Colonic mucosa (tissue), 4 donors: ENCODE measurements around the gene ST8SIA6. TPM values are rescaled to one million over a fixed set of nuclear protein-coding genes. Genes with fewer than 3 reads are reported as not detected.

Experiments
- DNase-seq: peaks from one replicate; pipeline ENCODE4 v3.0.0-alpha.2; 2020
- H3K27ac ChIP-seq: fragments of 200-600 bp; one replicate; pipeline ENCODE4 v1.8.0; 2021
- H3K27me3 ChIP-seq: fragments of 200-600 bp; one replicate; pipeline ENCODE4 v1.8.0; 2021
- H3K36me3 ChIP-seq: fragments of 200-600 bp; one replicate; pipeline ENCODE4 v1.8.0; 2021
- H3K4me1 ChIP-seq: fragments of 200-600 bp; one replicate; pipeline ENCODE4 v1.8.0; 2021; ENCODE audit warnings: mild to moderate bottlenecking
- H3K4me3 ChIP-seq: fragments of 200-600 bp; one replicate; pipeline ENCODE4 v1.8.0; 2021
- H3K9ac ChIP-seq, 2 donors: one replicate each; pipeline ENCODE4 v1.7.0; 2013; ENCODE audit warnings: control low read depth in 2 of 2, low read depth in 2 of 2, low read length in 2 of 2
- H3K9me3 ChIP-seq: fragments of 200-600 bp; one replicate; pipeline ENCODE4 v1.8.0; 2021
- CTCF ChIP-seq: fragments of 200-600 bp; IDR thresholded peaks from one replicate; pipeline ENCODE4 v1.8.0; 2022; ENCODE audit warnings: antibody characterized with exemption, mild to moderate bottlenecking
- intact Hi-C: fragments of 100-400 bp; cut with DNase I; formaldehyde crosslinking; loops from one replicate; pipeline ENCODE4 v1.14.1; 2022
- total RNA-seq, 2 donors: library from RNA; stranded (reverse); fragmentation: NEBNext Ultra II Directional in 1 of 2; extraction: Animal tissue kit (Norgen Biotek cat#: 25700) in 1 of 2; gene quantifications; one replicate each; pipeline ENCODE4 v1.2.1, GENCODE V29; 2021
- donor health status: healthy.
- donor health status: DM: no; HTN: no; CAD: no.
- donor health status: DM: no; HTN: no; CAD: no.

The ST8SIA6 gene
- total RNA-seq, 2 donors from 2014 or later: 0.94 to 3.5 TPM

- no peak overlapping the region for H3K4me3 ChIP-seq
- intact Hi-C loops: no loop called here
- no peak for DNase-seq
- H3K9me3 ChIP-seq: no peaks in the 10 kb centered on the region
- TF ChIP-seq CTCF: no peak
- no peak overlapping the region for H3K27ac ChIP-seq
- H3K27me3 ChIP-seq: no peaks in the 10 kb centered on the region
- H3K36me3 ChIP-seq: no peaks in the 10 kb centered on the region
- H3K4me1 ChIP-seq: no peaks in the 10 kb centered on the region
- no peak overlapping the region for H3K9ac ChIP-seq
Observed at GRCh38 chr10:17435953-17436352, 18.4 kb downstream of the ST8SIA6 start.

- TF ChIP-seq CTCF: no peak
- H3K4me1 ChIP-seq: no peaks in the 10 kb centered on the region
- no peak for DNase-seq
- H3K36me3 ChIP-seq: no peaks in the 10 kb centered on the region
- intact Hi-C loops: no loop called here
- no peak overlapping the region for H3K4me3 ChIP-seq
- H3K9me3 ChIP-seq: no peaks in the 10 kb centered on the region
- no peaks in the 10 kb centered on the region for H3K27me3 ChIP-seq
- H3K27ac ChIP-seq: no peak overlapping the region
- no peak overlapping the region for H3K9ac ChIP-seq
Observed at GRCh38 chr10:17435187-17435586, 19.2 kb downstream of the ST8SIA6 start.

- no peaks in the 10 kb centered on the region for H3K9me3 ChIP-seq
Observed at GRCh38 chr10:17432723-17433122, 21.7 kb downstream of the ST8SIA6 start.

GRCh38 chr10:17431871-17432311, 22.5 kb downstream of the ST8SIA6 start:
- DNase-seq: no peak
- Histone ChIP-seq H3K27me3 (no peaks in the 10 kb centered on the region), H3K4me3 (no peak overlapping the region), H3K9me3 (no peaks in the 10 kb centered on the region), H3K9ac (no peak overlapping the region), H3K27ac (no peak overlapping the region), H3K4me1 (no peaks in the 10 kb centered on the region), H3K36me3 (no peaks in the 10 kb centered on the region)
- TF ChIP-seq CTCF: no peak
- intact Hi-C loops: loop anchor here (5.0 kb wide), 1 partner anchor 595 kb away; no protein-coding TSS in a partner anchor

More at GRCh38 chr10:17432723-17433122, 21.7 kb downstream of the ST8SIA6 start:
- Histone ChIP-seq H3K36me3 (no peaks in the 10 kb centered on the region), H3K4me1 (no peaks in the 10 kb centered on the region), H3K9ac (no peak overlapping the region), H3K27me3 (no peaks in the 10 kb centered on the region), H3K27ac (no peak overlapping the region), H3K4me3 (no peak overlapping the region)
- DNase-seq: no peak
- intact Hi-C loops: loop anchor here (5.0 kb wide), 1 partner anchor 595 kb away; no protein-coding TSS in a partner anchor
- TF ChIP-seq CTCF: no peak

GRCh38 chr10:17430647-17431355, 23.6 kb downstream of the ST8SIA6 start:
- Histone ChIP-seq H3K27ac (no peak overlapping the region), H3K27me3 (no peaks in the 10 kb centered on the region), H3K36me3 (no peaks in the 10 kb centered on the region), H3K4me3 (no peak overlapping the region), H3K4me1 (no peaks in the 10 kb centered on the region), H3K9me3 (no peaks in the 10 kb centered on the region), H3K9ac (no peak overlapping the region)
- peak; percentile 78 for DNase-seq
- peak; percentile 87 for TF ChIP-seq CTCF
- intact Hi-C loops: loop anchor here (5.0 kb wide), 1 partner anchor 594 kb away; no protein-coding TSS in a partner anchor
